Measurements from ENCODE around the gene PPIC. TPM values are rescaled to one million over a fixed set of nuclear protein-coding genes. Genes with fewer than 3 reads are reported as not detected.

PPIC gene
- total RNA-seq, 2 experiments from 2014 or later: not detected

DNA sequence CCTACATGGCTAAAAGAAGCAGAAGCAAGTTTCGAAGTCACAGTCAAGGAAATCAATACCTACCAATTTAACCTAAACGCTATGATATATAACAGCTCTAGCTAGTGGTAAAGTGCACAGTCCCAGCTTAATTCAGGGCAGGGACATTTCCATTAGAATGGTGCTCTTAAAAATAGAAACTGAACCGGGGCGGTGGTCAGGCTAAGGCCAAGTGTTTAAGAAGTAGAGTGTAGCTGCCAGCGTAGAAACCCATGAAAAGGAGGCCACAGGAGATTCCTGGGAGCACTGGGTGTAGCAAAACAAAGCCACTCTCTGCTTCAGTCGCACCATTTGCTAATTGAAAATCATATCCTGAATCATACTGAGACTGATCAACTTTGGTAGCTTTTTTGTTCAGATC is 28.8 kb downstream of the PPIC start:
- Mint-ChIP-seq H3K9me3 (no peaks in the 10 kb centered on the region), H3K36me3 (ENCODE audit: low read depth) (no peaks in the 10 kb centered on the region), H3K27me3 (no peaks in the 10 kb centered on the region), H3K4me3 (no peak overlapping the region), H3K4me1 (ENCODE audit: low read depth) (no peaks in the 10 kb centered on the region), H3K27ac (no peak overlapping the region)
- ChIA-PET CTCF (no interaction called here), POLR2A (no interaction called here)
- no peaks in the 10 kb centered on the region for H3K9me3 ChIP-seq (ENCODE audit: control insufficient read depth in 1 of 2, insufficient read depth in 1 of 2, low read length in 2 of 2)
- no peak overlapping the region for H3K27ac ChIP-seq (ENCODE audit: low read depth in 1 of 2, low read length in 2 of 2)
- H3K4me1 ChIP-seq (ENCODE audit: insufficient read depth, low read length): no peaks in the 10 kb centered on the region
- intact Hi-C loops (cut with DNase I, micrococcal nuclease): no loop called here
- no peaks in the 10 kb centered on the region for H3K36me3 ChIP-seq (ENCODE audit: insufficient read depth, low read length)
- ATAC-seq (ENCODE audit: poor library complexity) (no peak), DNase-seq (no peak)
- peaks cover 0 to under 1% of the 10 kb centered on the region in 2 experiments for H3K27me3 ChIP-seq (ENCODE audit: control insufficient read depth in 1 of 2, insufficient read depth in 2 of 2, low read length in 2 of 2)
- H3K4me3 ChIP-seq (ENCODE audit: low read length): no peak overlapping the region
- TF ChIP-seq, protein P1, sequence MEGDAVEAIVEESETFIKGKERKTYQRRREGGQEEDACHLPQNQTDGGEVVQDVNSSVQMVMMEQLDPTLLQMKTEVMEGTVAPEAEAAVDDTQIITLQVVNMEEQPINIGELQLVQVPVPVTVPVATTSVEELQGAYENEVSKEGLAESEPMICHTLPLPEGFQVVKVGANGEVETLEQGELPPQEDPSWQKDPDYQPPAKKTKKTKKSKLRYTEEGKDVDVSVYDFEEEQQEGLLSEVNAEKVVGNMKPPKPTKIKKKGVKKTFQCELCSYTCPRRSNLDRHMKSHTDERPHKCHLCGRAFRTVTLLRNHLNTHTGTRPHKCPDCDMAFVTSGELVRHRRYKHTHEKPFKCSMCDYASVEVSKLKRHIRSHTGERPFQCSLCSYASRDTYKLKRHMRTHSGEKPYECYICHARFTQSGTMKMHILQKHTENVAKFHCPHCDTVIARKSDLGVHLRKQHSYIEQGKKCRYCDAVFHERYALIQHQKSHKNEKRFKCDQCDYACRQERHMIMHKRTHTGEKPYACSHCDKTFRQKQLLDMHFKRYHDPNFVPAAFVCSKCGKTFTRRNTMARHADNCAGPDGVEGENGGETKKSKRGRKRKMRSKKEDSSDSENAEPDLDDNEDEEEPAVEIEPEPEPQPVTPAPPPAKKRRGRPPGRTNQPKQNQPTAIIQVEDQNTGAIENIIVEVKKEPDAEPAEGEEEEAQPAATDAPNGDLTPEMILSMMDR (IDR thresholded peaks at IDR 0.05): no peak

DNA sequence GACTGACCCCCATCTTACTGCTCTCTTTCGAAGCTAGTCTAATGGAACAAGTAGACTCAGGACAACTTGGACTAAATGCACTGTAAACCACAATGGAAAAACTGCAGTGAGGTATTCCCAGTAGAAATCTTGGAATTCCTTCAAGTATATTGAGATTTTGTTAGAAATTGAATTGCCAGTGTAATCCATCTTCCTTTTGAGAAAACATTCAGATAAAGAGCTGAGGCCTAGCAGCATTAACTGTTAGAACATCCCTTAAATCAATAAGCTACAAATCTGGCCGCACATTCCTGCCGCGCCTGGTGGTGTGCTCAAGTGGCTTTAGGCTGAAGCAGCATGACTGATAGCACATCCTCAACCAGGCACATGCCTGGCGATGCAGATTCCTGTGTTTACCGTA is 29.3 kb downstream of the PPIC start:
- no peaks in the 10 kb centered on the region for H3K9me3 ChIP-seq (ENCODE audit: control insufficient read depth in 1 of 2, insufficient read depth in 1 of 2, low read length in 2 of 2)
- H3K4me1 ChIP-seq (ENCODE audit: insufficient read depth, low read length): no peaks in the 10 kb centered on the region
- Mint-ChIP-seq H3K9me3 (no peaks in the 10 kb centered on the region), H3K4me1 (ENCODE audit: low read depth) (no peaks in the 10 kb centered on the region), H3K4me3 (no peak overlapping the region), H3K36me3 (ENCODE audit: low read depth) (no peaks in the 10 kb centered on the region), H3K27me3 (no peaks in the 10 kb centered on the region), H3K27ac (no peak overlapping the region)
- H3K27ac ChIP-seq (ENCODE audit: low read depth in 1 of 2, low read length in 2 of 2): no peak overlapping the region
- intact Hi-C loops (cut with DNase I, micrococcal nuclease): no loop called here
- no peaks in the 10 kb centered on the region for H3K36me3 ChIP-seq (ENCODE audit: insufficient read depth, low read length)
- H3K27me3 ChIP-seq (ENCODE audit: control insufficient read depth in 1 of 2, insufficient read depth in 2 of 2, low read length in 2 of 2): no peaks in the 10 kb centered on the region
- DNase-seq: no peak
- TF ChIP-seq, protein P1 (IDR thresholded peaks at IDR 0.05): no peak
- POLR2A ChIA-PET: no interaction called here
- no peak overlapping the region for H3K4me3 ChIP-seq (ENCODE audit: low read length)
- CTCF ChIA-PET: no interaction called here
- ATAC-seq (ENCODE audit: poor library complexity): no peak

DNA sequence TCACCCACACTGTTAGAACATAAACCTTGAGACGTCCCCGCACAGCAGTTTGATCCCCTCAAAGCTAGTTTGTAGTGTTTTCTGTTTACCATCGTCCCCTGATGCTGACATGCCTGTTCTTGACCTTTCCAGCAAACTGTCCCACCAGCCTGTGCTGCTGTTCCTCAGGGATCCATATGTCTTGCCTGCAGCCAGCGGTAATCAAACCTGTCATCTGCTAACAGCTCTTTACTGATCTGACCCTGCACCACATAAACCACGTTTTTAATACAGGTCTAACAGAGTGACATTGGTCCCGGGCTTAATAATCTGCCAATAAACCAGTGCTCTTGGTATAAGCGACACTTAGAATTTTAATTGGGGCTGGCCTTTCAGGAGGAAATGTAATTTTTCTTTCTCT is 34.7 kb downstream of the PPIC start:
- no peaks in the 10 kb centered on the region for H3K27me3 Mint-ChIP-seq
- no peak overlapping the region for H3K4me3 Mint-ChIP-seq
- Histone ChIP-seq H3K4me1 (ENCODE audit: insufficient read depth, low read length) (no peaks in the 10 kb centered on the region), H3K4me3 (ENCODE audit: low read length) (no peak overlapping the region), H3K27ac (ENCODE audit: low read depth in 1 of 2, low read length in 2 of 2) (no peak overlapping the region), H3K27me3 (ENCODE audit: control insufficient read depth in 1 of 2, insufficient read depth in 2 of 2, low read length in 2 of 2) (no peaks in the 10 kb centered on the region), H3K36me3 (ENCODE audit: insufficient read depth, low read length) (no peaks in the 10 kb centered on the region), H3K9me3 (ENCODE audit: control insufficient read depth in 1 of 2, insufficient read depth in 1 of 2, low read length in 2 of 2) (no peaks in the 10 kb centered on the region)
- TF ChIP-seq, protein P1 (IDR thresholded peaks at IDR 0.05): no peak
- H3K27ac Mint-ChIP-seq: no peak overlapping the region
- ATAC-seq (ENCODE audit: poor library complexity): no peak
- intact Hi-C loops (cut with DNase I, micrococcal nuclease): no loop called here
- H3K36me3 Mint-ChIP-seq (ENCODE audit: low read depth): no peaks in the 10 kb centered on the region
- ChIA-PET POLR2A (no interaction called here), CTCF (no interaction called here)
- H3K9me3 Mint-ChIP-seq: no peaks in the 10 kb centered on the region
- DNase-seq: no peak
- H3K4me1 Mint-ChIP-seq (ENCODE audit: low read depth): no peaks in the 10 kb centered on the region

Data from CD4-positive, alpha-beta T cell (primary cell).